Measurements from ENCODE around the gene DHPS.
A peak's percentile ranks its signal among the peaks of the same experiment; 100 is the strongest.
"Not testable (repeated sequence)": the region's sequence is repeated elsewhere in the genome, so short reads cannot be mapped to it uniquely, and the experiment has no call there.

The DHPS gene

DNA sequence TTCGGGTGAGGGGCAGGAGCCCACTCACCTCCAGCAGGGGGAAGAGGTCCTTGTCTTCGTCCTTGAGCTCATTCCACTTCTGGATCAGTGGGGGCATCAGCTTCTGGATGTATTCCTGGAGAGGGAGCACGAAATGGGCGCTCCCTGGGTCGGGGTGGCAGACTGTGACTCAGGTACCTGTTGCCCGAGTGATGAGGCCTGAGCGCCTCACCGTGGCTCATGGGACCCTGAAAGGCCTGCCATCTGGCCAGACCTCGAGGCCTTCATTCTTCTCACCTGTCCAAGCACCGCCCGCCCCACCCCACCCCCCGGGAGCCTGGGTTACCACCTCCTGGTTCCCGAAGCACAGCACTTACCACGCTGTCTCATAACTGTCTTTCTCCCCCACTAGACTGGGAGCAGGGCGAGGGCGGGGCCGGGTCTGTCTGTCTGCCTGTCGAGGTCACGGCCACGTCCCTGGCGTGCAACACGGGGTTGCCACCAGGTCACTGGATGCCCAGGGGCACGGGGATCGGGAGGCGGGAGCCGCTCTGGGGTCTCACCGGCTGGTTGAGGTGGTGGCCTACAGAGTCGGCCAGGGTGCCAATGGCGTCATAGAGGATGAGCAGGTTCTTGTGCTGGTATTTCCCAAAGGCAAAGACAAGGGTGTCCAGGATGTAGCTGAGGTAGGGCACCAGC is 24.1 kb upstream of the DHPS start:
- no peak for DNase-seq (ENCODE audit: low spot score)

DNA sequence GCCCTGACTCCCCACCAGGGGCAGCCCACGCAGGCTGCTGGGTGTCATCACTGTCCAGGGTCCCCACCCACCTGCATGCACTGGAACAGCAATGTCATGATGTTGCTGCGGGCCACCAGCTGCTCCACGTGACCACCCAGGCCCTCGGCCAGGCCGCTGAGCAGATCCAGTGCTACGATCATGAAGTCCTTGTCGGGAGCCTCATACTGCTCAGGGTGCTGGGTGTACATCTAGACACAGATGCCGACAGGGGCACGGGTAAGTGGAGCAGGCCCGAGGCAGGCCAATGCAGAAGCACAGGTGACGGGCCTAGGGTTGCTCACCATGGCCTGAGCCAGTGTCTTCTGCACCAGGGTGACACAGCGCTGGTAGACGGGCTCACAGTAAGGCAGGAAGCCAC is 23.5 kb upstream of the DHPS start:
- no peak for DNase-seq (ENCODE audit: low spot score)

DNA sequence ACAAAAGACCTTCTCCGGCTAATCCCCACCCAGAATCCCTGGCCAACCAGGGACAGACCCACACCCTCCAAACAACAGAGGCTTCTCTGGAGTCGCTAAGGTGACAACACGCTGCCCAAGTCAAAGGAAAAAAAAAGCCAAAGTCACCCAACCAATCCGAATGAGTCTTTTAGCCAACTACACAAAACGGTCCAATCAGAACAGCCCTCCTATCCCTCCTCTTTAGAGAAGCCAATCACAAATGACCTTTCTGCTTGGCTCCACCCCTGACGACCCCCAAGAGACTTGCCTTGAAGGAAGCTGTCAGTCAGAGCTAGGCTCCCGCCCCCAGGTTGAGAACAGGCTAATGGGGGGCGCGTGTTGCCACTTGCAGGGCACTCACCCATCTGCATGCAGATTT is 21.4 kb upstream of the DHPS start:
- no peak for DNase-seq (ENCODE audit: low spot score)

DNA sequence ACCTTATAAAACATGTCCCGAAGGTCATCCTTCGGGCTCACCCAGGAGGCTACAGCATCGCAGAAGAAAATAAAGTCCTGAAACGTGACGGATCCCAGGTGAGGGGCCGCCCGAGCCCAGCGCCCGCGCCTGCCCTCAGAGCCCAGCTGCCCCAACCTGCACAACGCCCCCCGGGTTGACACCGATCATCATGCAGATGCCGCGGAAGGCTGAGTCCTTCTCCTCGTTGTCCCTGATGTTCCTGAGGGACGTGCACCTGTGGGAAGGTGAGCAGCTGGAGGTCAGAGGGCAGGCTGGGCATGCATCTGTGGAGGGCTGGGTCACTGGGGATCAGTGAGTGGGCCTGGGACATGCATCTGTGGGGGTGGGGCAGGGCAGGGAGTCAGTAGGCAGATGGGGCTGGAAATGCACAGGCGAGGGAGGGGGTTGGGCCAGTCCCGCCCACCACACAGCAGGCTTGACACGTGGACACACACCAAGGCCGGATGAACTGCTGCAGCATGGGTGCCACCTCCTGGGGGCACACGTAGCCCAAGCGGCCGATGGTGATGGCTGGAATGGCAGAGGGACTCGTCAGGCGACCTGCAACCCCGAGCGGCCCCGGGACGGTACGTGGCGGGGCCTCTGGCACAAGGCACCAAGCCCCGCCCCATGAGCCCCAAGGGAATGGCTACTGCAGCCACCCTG is 20.1 kb upstream of the DHPS start:
- no peak for DNase-seq (ENCODE audit: low spot score)

DNA sequence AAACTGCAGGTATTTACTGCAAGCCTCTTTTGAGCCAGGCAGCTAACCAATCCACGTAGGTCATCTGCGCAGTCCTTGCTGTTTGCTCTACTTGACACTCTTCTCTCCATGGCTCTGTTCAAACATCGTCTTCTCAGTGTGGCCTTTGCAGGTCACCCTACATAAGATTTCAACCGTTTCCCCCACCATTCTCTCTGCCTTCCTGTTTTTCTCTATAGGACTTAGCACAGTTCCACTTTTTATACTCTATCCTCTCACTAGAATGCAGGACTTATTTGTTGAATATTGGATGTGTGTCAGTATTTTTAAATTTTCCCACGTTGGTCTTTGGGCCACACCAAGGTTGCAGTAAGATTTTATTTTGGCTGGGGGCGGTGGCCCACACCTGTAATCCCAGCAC is 16.5 kb upstream of the DHPS start:
- no peak for DNase-seq (ENCODE audit: low spot score)

DNA sequence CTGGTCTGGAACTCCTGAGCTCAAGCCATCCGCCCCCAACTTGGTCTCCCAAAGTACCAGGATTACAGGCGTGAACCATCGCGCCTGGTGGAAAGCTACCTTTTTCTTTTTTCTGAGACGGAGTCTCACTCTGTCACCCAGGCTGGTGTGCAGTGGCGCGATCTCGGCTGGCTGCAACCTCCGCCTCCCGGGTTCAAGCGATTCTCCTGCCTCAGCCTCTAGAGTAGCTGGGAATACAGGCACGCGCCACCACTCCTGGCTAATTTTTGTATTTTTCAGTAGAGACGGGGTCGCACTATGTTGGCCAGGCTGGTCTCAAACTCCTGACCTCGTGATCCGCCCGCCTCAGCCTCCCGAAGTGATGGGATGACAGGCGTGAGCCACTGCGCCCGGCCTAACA is 15.7 kb upstream of the DHPS start:
- DNase-seq (ENCODE audit: low spot score) = not testable (repeated sequence)

DNA sequence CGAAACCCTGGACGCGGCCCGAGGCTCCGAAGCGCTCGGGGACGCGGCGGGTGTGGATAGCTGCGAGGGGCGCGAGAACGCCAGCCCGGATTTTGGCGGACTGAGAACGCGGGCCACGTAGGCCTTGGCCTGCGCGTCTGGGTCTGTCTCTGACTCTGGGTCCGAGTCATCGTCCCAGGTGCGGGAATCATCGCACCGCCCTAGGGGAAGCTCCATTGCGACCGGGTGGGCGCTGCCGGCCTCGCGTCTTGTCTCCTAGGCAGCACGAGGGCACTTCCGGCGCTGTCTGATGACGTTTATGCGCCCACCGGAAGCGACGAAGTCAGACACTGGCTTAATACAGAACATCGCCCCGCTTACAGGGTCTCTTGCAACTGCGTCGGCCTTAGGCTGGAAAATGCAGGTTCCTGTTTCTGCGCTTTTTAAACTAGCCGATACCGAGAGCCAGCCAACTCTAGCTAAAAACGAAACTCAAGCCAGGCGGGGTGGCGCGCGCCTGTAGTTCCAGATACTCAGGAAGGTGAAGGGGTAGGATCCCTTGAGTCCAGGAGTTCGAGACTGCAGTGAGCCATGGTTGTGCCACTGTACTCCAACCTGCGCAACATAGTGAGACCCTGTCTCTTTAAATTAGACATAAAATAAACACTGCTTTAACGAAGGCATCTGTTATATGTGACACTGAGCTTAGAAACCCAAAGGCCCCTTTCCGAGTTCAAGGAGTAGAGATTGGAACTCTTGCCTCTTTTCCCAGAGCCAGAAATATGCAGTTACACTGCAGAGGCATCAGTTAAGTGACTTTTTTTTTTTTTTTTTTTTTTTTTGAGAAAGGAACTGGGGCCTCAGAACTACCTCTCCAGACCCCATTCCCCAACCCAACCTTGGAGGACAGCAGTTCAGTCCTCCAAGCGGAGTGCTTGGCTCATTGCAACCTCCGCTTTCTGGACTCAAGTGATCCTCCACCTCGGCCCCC is 15.0 kb upstream of the DHPS start, which contains the start of gene FBXW9:
Gene FBXW9 (minus strand): TSS at position 266 of the 970 bp plus-strand sequence. CDS start 50 bp downstream, at position 216.
- DNase-seq (ENCODE audit: low spot score) = peak; percentile 95

GRCh38 chr19:12695997-12696365 is 14.3 kb upstream of the DHPS start:
- DNase-seq (ENCODE audit: low spot score) = no peak

DNA sequence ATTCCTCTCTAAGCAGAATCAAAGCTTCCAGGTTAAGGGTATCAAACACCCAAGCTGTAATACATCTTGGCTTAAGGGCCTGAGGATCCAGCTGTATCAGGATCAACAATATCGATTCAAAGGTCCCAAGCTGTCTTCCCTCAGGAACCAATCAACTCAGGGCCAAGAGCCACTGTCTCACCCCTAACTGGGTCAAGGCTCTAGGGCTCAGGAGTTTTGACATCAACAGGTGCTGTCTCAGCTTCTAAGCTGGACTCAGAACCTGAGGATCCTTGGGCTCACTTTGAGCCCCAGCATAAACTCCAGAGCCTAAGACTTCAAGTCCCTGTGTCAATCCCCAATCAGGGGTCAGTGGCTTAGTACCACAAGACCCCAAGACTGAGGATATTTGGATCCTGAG is 13.8 kb upstream of the DHPS start:
- DNase-seq (ENCODE audit: low spot score) = no peak

GRCh38 chr19:12695096-12695495 is 13.4 kb upstream of the DHPS start:
- DNase-seq (ENCODE audit: low spot score) = no peak

DNA sequence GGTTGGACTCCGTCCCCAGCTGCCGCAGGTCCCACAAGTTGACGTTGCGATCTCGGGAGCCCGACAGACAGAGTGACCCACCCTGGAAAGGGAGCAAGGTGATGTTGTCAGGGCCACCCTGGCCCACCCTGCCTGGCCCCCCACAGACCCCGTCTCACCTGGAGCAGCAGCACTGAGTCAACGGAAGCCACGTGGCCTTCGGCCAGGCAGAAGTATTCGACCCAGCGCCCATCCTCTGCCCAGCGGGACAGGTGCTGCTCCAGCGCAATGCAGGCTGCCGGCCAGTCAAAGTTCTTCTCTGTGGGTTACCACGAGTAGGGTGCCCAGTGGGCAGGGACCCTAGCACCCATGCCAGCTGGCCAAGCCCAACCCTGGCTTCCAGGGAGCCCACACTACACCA is 13.0 kb upstream of the DHPS start:
- no peak for DNase-seq (ENCODE audit: low spot score)

DNA sequence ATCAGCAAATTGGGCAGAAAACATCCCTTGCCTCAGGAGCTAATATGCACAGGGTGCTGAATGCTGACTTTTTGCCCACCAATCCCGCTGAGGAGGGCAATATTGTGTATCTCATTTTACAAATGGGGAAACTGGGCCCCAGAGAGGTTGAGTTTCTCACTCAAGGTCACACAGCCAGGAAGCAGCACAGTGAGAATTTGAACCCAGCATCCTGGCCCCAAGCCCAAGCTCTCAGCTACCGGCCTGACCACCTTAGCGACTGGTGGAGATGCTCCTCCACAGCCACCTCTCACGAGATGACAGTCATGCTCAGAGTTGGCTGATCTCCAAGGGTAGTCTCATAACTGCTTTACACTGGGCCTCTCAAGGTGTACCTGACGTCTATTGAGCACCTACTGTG is 11.3 kb upstream of the DHPS start:
- DNase-seq (ENCODE audit: low spot score) = no peak

- DNase-seq (ENCODE audit: low spot score) = no peak
Observed at GRCh38 chr19:12689581-12690216, 8.0 kb upstream of the DHPS start.

DNA sequence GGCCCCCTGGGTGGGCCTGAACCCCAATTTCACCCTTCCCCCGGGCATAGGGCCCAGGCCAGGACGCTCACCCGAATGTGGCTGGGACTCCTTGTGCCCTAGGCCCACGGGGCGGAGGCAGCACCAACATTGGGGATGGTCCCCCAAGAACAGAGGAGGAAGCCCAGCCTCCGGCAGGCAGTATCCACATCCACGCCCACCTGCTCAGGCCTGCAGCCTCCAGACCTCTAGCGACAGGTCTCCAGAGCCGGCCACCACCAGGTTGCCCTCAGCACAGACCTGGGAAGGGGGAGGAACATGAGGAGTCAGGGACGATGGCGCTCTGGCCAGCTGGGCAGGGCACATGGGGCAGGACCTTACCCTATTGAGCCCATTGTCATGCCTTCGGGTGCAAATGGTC is 7.3 kb upstream of the DHPS start:
- no peak for DNase-seq (ENCODE audit: low spot score)

DNA sequence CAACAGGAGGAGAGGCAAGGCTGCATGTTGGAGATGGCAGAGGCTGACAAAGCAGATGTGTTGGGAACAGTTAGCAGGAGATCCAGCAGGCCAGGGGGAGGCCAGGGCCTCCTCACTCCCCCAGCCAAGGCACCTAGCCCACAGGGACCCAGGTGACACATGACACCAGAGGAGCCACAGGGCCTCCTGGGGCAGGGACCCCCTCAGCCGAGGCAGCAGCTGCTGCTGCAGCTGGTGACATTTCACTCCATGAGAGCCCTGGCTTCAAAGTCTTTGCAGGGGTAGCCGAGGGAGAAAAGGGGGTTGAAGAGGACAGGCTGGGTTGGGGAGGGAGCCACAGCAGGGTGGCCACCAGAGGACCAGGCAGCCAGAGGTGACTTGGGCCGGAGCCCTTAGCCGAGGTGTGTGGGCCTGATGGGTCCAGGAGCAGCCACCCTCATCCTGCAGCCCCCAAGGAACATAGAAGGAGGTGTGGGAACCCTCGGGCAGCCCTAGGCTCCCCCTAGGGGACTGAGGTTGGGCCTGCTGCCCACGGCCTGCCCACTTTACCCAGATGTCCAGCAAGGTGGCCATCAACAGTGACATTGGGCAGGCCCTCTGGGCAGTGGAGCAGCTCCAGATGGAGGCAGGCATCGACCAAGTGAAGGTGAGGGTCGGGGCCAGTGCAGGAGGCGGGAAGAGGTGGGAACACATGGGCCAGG is 6.0 kb upstream of the DHPS start, which contains the start of gene GNG14:
Gene GNG14 (plus strand): TSS at position 503 of the 701 bp plus-strand sequence. CDS start 51 bp downstream, at position 554.
- DNase-seq (ENCODE audit: low spot score) = no peak

- no peak for DNase-seq (ENCODE audit: low spot score)
Observed at GRCh38 chr19:12685831-12686230, 4.2 kb upstream of the DHPS start.

- no peak for DNase-seq (ENCODE audit: low spot score)
Observed at GRCh38 chr19:12680034-12680433, 1.6 kb downstream of the DHPS start.

DNA sequence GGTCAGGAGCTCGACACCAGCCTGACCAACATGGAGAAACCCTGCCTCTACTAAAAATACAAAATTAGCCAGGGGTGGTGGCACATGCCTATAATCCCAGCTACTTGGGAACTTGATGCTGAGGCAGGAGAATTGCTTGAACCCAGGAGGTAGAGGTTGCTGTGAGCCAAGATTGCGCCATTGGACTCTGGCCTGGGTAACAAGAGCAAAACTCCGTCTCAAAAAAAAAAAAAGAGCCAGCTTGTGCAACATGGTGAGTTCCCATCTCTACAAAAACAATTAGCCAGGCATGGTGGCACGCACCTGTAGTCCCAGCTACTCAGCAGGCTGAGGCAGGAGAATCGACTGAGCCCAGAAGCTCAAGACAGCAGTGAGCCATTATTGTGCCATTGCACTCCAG is 3.6 kb downstream of the DHPS start:
- DNase-seq (ENCODE audit: low spot score) = not testable (repeated sequence)

GRCh38 chr19:12676928-12677327 is 4.8 kb downstream of the DHPS start:
- no peak for DNase-seq (ENCODE audit: low spot score)

- DNase-seq (ENCODE audit: low spot score) = peak; percentile 85
Observed at GRCh38 chr19:12676384-12676792, 5.3 kb downstream of the DHPS start.

- DNase-seq (ENCODE audit: low spot score) = no peak
Observed at GRCh38 chr19:12675940-12676339, 5.7 kb downstream of the DHPS start.

All from hematopoietic multipotent progenitor cell treated with erythropoietin and hydrocortisone succinate and interleukin-3 and kit ligand, for 15 days (in vitro differentiated cells).